Uterus (tissue), 4 donors: Measurements from ENCODE around the gene AZI2. TPM values are rescaled to one million over a fixed set of nuclear protein-coding genes. Genes with fewer than 3 reads are reported as not detected.

Source experiments
- DNase-seq, 2 donors: peaks; one replicate each; pipeline ENCODE4 v3.0.0-alpha.2; 2019 to 2020
- H3K27ac ChIP-seq, 2 donors: fragments of 200-600 bp; sonication (generic); 1 replicate in 1 of 2; 2 replicates in 1 of 2; pipeline ENCODE4 v1.5.1; 2016 to 2018
- H3K27me3 ChIP-seq, 2 donors: fragments of 200-600 bp; sonication (generic); one replicate each; pipeline ENCODE4 v1.5.1; 2018 to 2019; ENCODE audit warnings: control low read depth in 1 of 2
- H3K36me3 ChIP-seq, 2 donors: fragments of 200-600 bp; sonication (generic); one replicate each; pipeline ENCODE4 v1.5.1; 2019; ENCODE audit warnings: control low read depth in 1 of 2
- H3K4me1 ChIP-seq, 2 donors: fragments of 200-600 bp; sonication (generic); one replicate each; pipeline ENCODE4 v1.5.1; 2018 to 2019; ENCODE audit warnings: control low read depth in 1 of 2
- H3K4me3 ChIP-seq, 2 donors: fragments of 200-600 bp; sonication (generic); 1 replicate in 1 of 2; 2 replicates in 1 of 2; pipeline ENCODE4 v1.5.1; 2018 to 2019; ENCODE audit warnings: mild to moderate bottlenecking in 1 of 2
- H3K9me3 ChIP-seq, 2 donors: fragments of 200-600 bp; sonication (generic); one replicate each; pipeline ENCODE4 v1.5.1; 2019; ENCODE audit warnings: control low read depth in 1 of 2
- POLR2A ChIP-seq, 2 donors: fragments of 450-650 bp; IDR thresholded peaks; one replicate each; pipeline ENCODE4 v1.6.1; 2016; ENCODE audit warnings: antibody characterized with exemption in 2 of 2, mild to moderate bottlenecking in 1 of 2, moderate library complexity in 1 of 2
- intact Hi-C: fragments of 100-400 bp; cut with DNase I; formaldehyde crosslinking; loops from one replicate; pipeline ENCODE4 v1.15.1; 2023; ENCODE audit warnings: low total_unique reads
- total RNA-seq, 4 donors: library from RNA; depleted of rRNA in 3 of 4; stranded (reverse); fragments of >200 nt in 3 of 4; gene quantifications; one replicate each; pipeline versions ENCODE4 v1.1.0 to v1.2.4, GENCODE V29; 2014 to 2023
- TF ChIP-seq, protein P1 (sequence below), 4 experiments: fragments of 200-600 bp in 2 of 4; fragments of 450-650 bp in 2 of 4; sonication (generic) in 2 of 4; IDR thresholded peaks; one replicate each; pipeline ENCODE4 v1.5.1; 2016 to 2019; ENCODE audit warnings: antibody characterized with exemption in 4 of 4, mild to moderate bottlenecking in 2 of 4, moderate library complexity in 1 of 4
- donor health status: DM: yes; HTN: yes; CAD: no.

AZI2 gene
- total RNA-seq, 4 donors from 2014 or later = 21.8 to 129 (median 71.2) TPM

DNA sequence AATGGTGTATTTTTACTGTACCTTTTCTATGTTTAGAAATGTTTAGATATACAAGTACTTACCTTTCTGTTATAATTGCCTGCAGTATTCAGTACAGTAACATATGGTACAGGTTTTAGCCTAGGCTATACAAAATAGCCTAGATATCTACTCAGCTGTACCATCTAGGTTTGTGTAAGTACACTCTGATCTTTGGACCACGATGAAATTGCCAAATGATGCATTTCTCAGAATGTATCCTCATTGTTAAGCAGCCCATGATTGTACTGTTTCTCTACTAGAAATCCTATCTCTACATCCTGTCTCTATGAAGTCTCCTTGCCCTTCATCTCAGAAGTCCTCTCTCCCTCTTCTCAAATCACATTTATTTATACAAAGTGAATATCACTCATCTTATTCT lies 32.9 kb downstream of the AZI2 start:
- Histone ChIP-seq H3K27me3 (no peaks in the 10 kb centered on the region), H3K27ac (no peak overlapping the region), H3K4me3 (no peak overlapping the region), H3K36me3 (no peaks in the 10 kb centered on the region), H3K9me3 (no peaks in the 10 kb centered on the region), H3K4me1 (no peaks in the 10 kb centered on the region)
- intact Hi-C loops = no loop called here
- no peak for DNase-seq
- TF ChIP-seq, protein P1, sequence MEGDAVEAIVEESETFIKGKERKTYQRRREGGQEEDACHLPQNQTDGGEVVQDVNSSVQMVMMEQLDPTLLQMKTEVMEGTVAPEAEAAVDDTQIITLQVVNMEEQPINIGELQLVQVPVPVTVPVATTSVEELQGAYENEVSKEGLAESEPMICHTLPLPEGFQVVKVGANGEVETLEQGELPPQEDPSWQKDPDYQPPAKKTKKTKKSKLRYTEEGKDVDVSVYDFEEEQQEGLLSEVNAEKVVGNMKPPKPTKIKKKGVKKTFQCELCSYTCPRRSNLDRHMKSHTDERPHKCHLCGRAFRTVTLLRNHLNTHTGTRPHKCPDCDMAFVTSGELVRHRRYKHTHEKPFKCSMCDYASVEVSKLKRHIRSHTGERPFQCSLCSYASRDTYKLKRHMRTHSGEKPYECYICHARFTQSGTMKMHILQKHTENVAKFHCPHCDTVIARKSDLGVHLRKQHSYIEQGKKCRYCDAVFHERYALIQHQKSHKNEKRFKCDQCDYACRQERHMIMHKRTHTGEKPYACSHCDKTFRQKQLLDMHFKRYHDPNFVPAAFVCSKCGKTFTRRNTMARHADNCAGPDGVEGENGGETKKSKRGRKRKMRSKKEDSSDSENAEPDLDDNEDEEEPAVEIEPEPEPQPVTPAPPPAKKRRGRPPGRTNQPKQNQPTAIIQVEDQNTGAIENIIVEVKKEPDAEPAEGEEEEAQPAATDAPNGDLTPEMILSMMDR (IDR thresholded peaks at IDR 0.05) = no peak
- TF ChIP-seq POLR2A (IDR thresholded peaks at IDR 0.05) = no peak

DNA sequence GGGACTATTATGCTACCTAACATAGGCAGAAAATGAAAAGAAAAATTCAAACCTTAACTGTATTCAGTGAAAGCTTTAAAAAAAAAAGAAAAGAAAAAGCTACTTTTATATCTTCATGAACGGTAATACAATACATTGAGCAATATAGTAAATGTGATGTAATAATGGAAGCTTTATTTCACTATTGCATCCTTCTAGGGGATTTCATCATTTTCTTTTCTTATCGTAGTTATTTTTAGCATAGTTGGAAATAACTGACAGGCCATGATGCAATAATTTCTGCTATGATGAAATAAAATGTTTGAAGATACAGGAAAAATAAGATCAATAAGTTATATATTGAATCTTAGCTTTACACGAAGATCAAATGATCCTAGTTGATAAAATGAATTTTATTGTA lies 40.4 kb downstream of the AZI2 start:
- Histone ChIP-seq H3K4me1 (no peaks in the 10 kb centered on the region), H3K9me3 (no peaks in the 10 kb centered on the region), H3K27ac (no peak overlapping the region), H3K27me3 (no peaks in the 10 kb centered on the region), H3K36me3 (no peaks in the 10 kb centered on the region), H3K4me3 (no peak overlapping the region)
- intact Hi-C loops = no loop called here
- TF ChIP-seq POLR2A (IDR thresholded peaks at IDR 0.05) = no peak
- TF ChIP-seq, protein P1 (IDR thresholded peaks at IDR 0.05) = no peak
- DNase-seq = no peak

DNA sequence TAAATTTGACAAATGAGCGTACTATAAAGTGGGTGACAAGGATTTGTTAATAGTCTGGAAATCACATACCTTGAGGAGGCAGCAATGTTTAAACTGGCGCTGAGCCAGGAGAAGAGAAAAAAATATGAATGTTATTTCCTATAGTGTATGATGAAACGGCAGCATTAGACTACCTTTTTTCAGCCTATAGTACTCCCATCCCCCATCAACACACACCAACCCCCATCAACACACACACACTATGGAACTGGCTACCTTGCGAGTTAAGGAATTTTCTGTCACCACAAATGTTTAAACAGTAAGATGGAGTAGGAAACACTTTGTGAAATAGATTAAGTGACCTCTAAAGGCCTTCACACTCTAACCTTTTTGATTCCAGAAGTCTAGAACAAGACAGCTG lies 46.9 kb downstream of the AZI2 start:
- no peak for DNase-seq
- intact Hi-C loops = no loop called here
- TF ChIP-seq POLR2A (IDR thresholded peaks at IDR 0.05) = no peak
- TF ChIP-seq, protein P1 (IDR thresholded peaks at IDR 0.05) = no peak

DNA sequence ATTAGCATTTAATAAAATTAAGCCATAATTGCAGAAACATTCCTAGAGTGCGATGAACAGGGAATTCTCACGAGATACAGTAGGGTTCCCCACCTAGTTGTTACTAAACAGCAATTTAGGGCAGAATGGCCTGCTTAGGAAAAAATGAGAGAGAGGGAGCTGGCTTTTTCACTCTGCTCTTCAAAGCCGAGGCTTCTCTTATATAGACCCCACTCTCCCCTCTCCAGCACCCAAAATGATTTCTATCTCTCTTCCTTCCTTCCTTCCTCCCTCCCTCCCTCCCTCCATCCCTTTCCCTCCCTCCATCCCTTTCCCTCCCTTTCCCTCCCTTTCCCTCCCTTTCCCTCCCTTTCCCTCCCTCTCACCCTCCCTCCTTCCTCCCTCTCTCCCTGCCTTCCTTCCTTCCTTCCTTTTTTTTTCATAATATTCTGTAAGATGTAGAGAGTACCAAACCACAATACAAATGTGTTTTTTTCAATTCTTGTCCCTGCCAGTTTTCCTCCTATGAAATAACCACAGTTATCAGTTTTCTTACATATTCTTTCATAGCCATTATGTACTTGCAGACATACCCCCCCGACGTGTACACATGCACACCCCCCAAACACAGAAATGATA lies 48.2 kb downstream of the AZI2 start:
- H3K4me3 ChIP-seq = no peak overlapping the region
- no peaks in the 10 kb centered on the region for H3K9me3 ChIP-seq
- no peak for TF ChIP-seq POLR2A (IDR thresholded peaks at IDR 0.05)
- TF ChIP-seq, protein P1 (IDR thresholded peaks at IDR 0.05) = no peak
- intact Hi-C loops = no loop called here
- H3K4me1 ChIP-seq = peaks cover 0 to 5% of the 10 kb centered on the region in 2 donors
- H3K27me3 ChIP-seq = no peaks in the 10 kb centered on the region
- H3K27ac ChIP-seq = no peak overlapping the region
- no peak for DNase-seq
- peaks cover 0 to 4% of the 10 kb centered on the region in 2 donors for H3K36me3 ChIP-seq

More for the DNA sequence above, 46.9 kb downstream of the AZI2 start:
- Histone ChIP-seq H3K27me3 (no peaks in the 10 kb centered on the region), H3K36me3 (no peaks in the 10 kb centered on the region), H3K4me1 (no peaks in the 10 kb centered on the region), H3K4me3 (no peak overlapping the region), H3K9me3 (no peaks in the 10 kb centered on the region), H3K27ac (no peak overlapping the region)

DNA sequence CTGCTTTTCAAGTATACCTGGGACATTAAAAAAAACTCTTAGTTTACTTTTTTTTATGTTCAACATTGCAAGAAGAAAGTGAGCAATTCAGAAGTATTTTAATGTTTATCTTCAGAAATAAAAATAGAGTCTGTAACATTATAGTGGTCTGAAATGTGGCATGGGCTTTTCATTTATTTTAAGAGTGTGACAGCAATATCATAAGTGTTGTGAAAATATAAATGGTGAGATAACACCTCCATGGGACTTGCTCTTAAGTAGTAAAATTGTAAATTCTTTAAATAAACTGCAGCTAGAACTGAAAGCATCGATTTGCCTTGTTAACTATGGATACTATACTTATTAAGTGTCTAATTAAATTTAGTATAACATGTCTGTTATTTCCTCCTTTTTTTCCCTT lies 48.9 kb downstream of the AZI2 start:
- Histone ChIP-seq H3K9me3 (no peaks in the 10 kb centered on the region), H3K27ac (no peak overlapping the region), H3K27me3 (no peaks in the 10 kb centered on the region), H3K36me3 (peaks cover 0 to 4% of the 10 kb centered on the region in 2 donors), H3K4me1 (peaks cover 0 to 5% of the 10 kb centered on the region in 2 donors), H3K4me3 (no peak overlapping the region)
- intact Hi-C loops = no loop called here
- TF ChIP-seq POLR2A (IDR thresholded peaks at IDR 0.05) = no peak
- TF ChIP-seq, protein P1 (IDR thresholded peaks at IDR 0.05) = no peak
- DNase-seq = no peak
